Stimulated activated CD8-positive, alpha-beta memory T cell treated with anti-CD3 and anti-CD28 coated beads, Interleukin-7, amount 100 ng/mL, for 1 hour (primary cell): ENCODE measurements around the gene TOMM22.
"Not testable (repeated sequence)": the region's sequence is repeated elsewhere in the genome, so short reads cannot be mapped to it uniquely, and the experiment has no call there.

Experiments
- DNase-seq, 2 donors: peaks; one replicate each; pipeline ENCODE4 v3.0.0-alpha.2; 2020; ENCODE audit warnings: low read depth in 2 of 2

TOMM22 gene

GRCh38 chr22:38681582-38682335, at the start of gene TOMM22:
TSS of gene TOMM22 (plus strand) at chr22:38681957. CDS start at chr22:38681979, 22 bp downstream.
- peak; percentile 68 to 72 for DNase-seq

- DNase-seq: no peak
These were observed 49.2 kb upstream of the TOMM22 start for GRCh38 chr22:38632528-38632927.

GRCh38 chr22:38638216-38638615, 43.5 kb upstream of the TOMM22 start:
- no peak for DNase-seq

- DNase-seq: no peak
These were observed 43.0 kb upstream of the TOMM22 start for GRCh38 chr22:38638728-38639127.

GRCh38 chr22:38641476-38642040, 40.2 kb upstream of the TOMM22 start:
- no peak for DNase-seq

GRCh38 chr22:38644245-38644644, 37.5 kb upstream of the TOMM22 start:
- DNase-seq: not testable (repeated sequence)

- no peak for DNase-seq
These were observed 36.3 kb upstream of the TOMM22 start for GRCh38 chr22:38645430-38645829.

GRCh38 chr22:38649841-38650522, 31.8 kb upstream of the TOMM22 start:
- DNase-seq: no peak

- no peak for DNase-seq
These were observed 28.9 kb upstream of the TOMM22 start for GRCh38 chr22:38652859-38653258.

GRCh38 chr22:38653741-38654140, 28.0 kb upstream of the TOMM22 start:
- DNase-seq: no peak

GRCh38 chr22:38655519-38656255, 26.1 kb upstream of the TOMM22 start:
- no peak for DNase-seq

GRCh38 chr22:38656256-38657044, 25.3 kb upstream of the TOMM22 start, which contains the start of the genes CBY1 and FAM227A:
TSS of gene CBY1 (plus strand) at chr22:38656638. CDS start at chr22:38668055, 11,417 bp downstream.
TSS of gene FAM227A (minus strand) at chr22:38656392. CDS start at chr22:38650168, 6,224 bp downstream.
- peak; percentile 65 to 74 for DNase-seq

- DNase-seq: no peak
These were observed 24.5 kb upstream of the TOMM22 start for GRCh38 chr22:38657045-38657909.

GRCh38 chr22:38674888-38675287, 6.9 kb upstream of the TOMM22 start:
- DNase-seq: no peak

GRCh38 chr22:38675833-38676232, 5.9 kb upstream of the TOMM22 start:
- no peak for DNase-seq

- no peak for DNase-seq
These were observed 3.1 kb downstream of the TOMM22 start for GRCh38 chr22:38684895-38685294.

- DNase-seq: no peak
These were observed 4.0 kb downstream of the TOMM22 start for GRCh38 chr22:38685761-38686160.

- DNase-seq: no peak
These were observed 7.9 kb downstream of the TOMM22 start for GRCh38 chr22:38689651-38690050.

GRCh38 chr22:38694049-38694448, 12.3 kb downstream of the TOMM22 start:
- no peak for DNase-seq

- DNase-seq: no peak
These were observed 13.2 kb downstream of the TOMM22 start for GRCh38 chr22:38694940-38695339.
